Heart left ventricle (tissue), 16 donors: ENCODE data around the gene DHX9. TPM values are rescaled to one million over a fixed set of nuclear protein-coding genes. Genes with fewer than 3 reads are reported as not detected.

Experiments used
- ATAC-seq, 4 donors: fragments of 200-7000 bp; cut with Tn5 transposase; one replicate each; pipeline ENCODE4 v1.9.1; 2020 to 2022; ENCODE audit warnings: moderate library complexity in 4 of 4, mild to moderate bottlenecking in 3 of 4, moderate number of reproducible peaks in 1 of 4
- DNase-seq, 5 donors: peaks; one replicate each; pipeline ENCODE4 v3.0.0-alpha.2; 2020
- H3K27ac ChIP-seq, 12 donors: fragments of 200-600 bp; sonication (generic) in 4 of 12; one replicate each; pipeline versions ENCODE4 v1.5.0 to v1.8.0; 2016 to 2022; ENCODE audit warnings: mild to moderate bottlenecking in 2 of 12
- H3K27me3 ChIP-seq, 9 donors: fragments of 200-600 bp; sonication (generic) in 2 of 9; one replicate each; pipeline versions ENCODE4 v1.5.1 to v1.8.0; 2016 to 2022; ENCODE audit warnings: mild to moderate bottlenecking in 3 of 9
- H3K36me3 ChIP-seq, 9 donors: fragments of 200-600 bp; sonication (generic) in 2 of 9; one replicate each; pipeline versions ENCODE4 v1.5.0 to v1.8.0; 2018 to 2022; ENCODE audit warnings: mild to moderate bottlenecking in 2 of 9
- H3K4me1 ChIP-seq, 12 donors: fragments of 200-600 bp; sonication (generic) in 4 of 12; one replicate each; pipeline versions ENCODE4 v1.5.0 to v1.8.0; 2016 to 2022; ENCODE audit warnings: mild to moderate bottlenecking in 3 of 12
- H3K4me3 ChIP-seq, 12 donors: fragments of 200-600 bp; sonication (generic) in 4 of 12; one replicate each; pipeline versions ENCODE4 v1.5.0 to v1.8.0; 2017 to 2022; ENCODE audit warnings: mild to moderate bottlenecking in 9 of 12, moderate library complexity in 4 of 12
- H3K9me3 ChIP-seq, 12 donors: fragments of 200-600 bp; sonication (generic) in 4 of 12; one replicate each; pipeline versions ENCODE4 v1.5.0 to v1.8.0; 2016 to 2022; ENCODE audit warnings: mild to moderate bottlenecking in 1 of 12
- POLR2A ChIP-seq, 2 donors: fragments of 450-650 bp; IDR thresholded peaks; one replicate each; pipeline ENCODE4 v1.6.1; 2017; ENCODE audit warnings: antibody characterized with exemption in 2 of 2, mild to moderate bottlenecking in 2 of 2, moderate library complexity in 2 of 2
- WGBS, 4 donors: extraction: QIAGEN DNeasy Blood & Tissue Kit in 2 of 4; methylation state at CpG; one replicate each; pipeline versions ENCODE4 v1.1.5 to v1.1.7; 2013 to 2018; 5-methylcytosine and 5-hydroxymethylcytosine counted together
- intact Hi-C, 10 donors: fragments of 100-400 bp; cut with DNase I; formaldehyde crosslinking; loops; one replicate each; pipeline versions ENCODE4 v1.11.1 to v1.14.2; 2022
- polyA plus RNA-seq, 2 donors: library from polyadenylated mRNA; stranded (reverse); fragments of 200-250 nt; gene quantifications; one replicate each; pipeline ENCODE4 v1.2.3, GENCODE V29; 2013
- total RNA-seq, 9 donors: library from RNA; depleted of rRNA in 2 of 9; stranded (reverse); fragments of >200 nt in 2 of 9; fragmentation: NEBNext Ultra II Directional in 3 of 9; extraction: Animal tissue kit (Norgen Biotek cat#: 25700) in 3 of 9; gene quantifications; one replicate each; pipeline versions ENCODE4 v1.1.0 to v1.2.4, GENCODE V29; 2016 to 2023
- TF ChIP-seq, protein P1 (sequence below), 12 donors: fragments of 200-600 bp; sonication (generic) in 4 of 12; IDR thresholded peaks; one replicate each; pipeline versions ENCODE4 v1.5.0 to v1.8.0; 2018 to 2022; ENCODE audit warnings: antibody characterized with exemption in 12 of 12, mild to moderate bottlenecking in 5 of 12
- donor health status: ischemic (EF 13 %, LVEDD 7.1; RV severe dilation, severe dysfunction).
- donor health status: healthy with polysubstance abuse.
- donor health status: DM: no; HTN: yes; CAD: no.
- donor health status: DM: no; HTN: no; CAD: no.
- donor health status: ischemic (EF 25% LVEDD 6.9; RV normal size, moderate dysfunction).
- donor health status: ischemic (EF 25% LVEDD 5.7; RV mildly dilated, moderate dysfunction).
- donor health status: healthy.
- donor health status: DM: yes; HTN: yes; CAD: no.
- donor health status: ischemic (EF 35%, LVEDD 5.7; RV mildly dilated, moderate dysfunction).
- donor health status: nonischemic (EF 11% LVEDD 7.7; RV severe dilation, severe dysfunction).
- donor health status: DM: yes; HTN: yes; CAD: no.
- donor health status: PGD.
- donor health status: ischemic (EF 29% LVEDD 5.4; RV normal size, mild dysfunction).
- donor health status: nonischemic (EF 23%, LVEDD 6.1; RV moderate dilation, normal function).

Gene DHX9
- total and polyA plus RNA-seq, 11 donors = 22.6 to 82.9 (median 60.9) TPM

DNA sequence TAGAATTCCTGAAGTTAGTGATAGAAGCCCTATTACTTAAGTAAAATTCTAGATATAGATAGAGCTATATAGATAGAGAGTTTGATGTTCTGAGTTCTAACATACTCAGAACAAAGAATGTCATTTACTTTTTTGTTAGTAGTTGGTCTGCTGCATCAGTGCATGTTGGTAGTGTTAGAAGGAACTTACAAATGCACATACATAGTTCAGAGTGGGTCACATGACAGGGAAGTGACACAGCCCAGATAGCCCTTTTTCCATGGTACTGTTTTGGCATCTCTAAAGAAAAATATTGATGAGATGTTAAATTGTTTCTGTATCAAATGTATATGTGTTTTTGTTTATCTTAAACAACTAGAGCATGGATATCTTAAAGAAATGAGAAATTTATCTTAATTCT is 45.7 kb downstream of the DHX9 start:
- peaks cover 0 to 99% (median 90%) of the 10 kb centered on the region in 9 donors for H3K36me3 ChIP-seq
- H3K4me1 ChIP-seq = no peaks in the 10 kb centered on the region
- no peaks in the 10 kb centered on the region for H3K9me3 ChIP-seq
- no peak overlapping the region for H3K27ac ChIP-seq
- H3K27me3 ChIP-seq = no peaks in the 10 kb centered on the region
- TF ChIP-seq, protein P1, sequence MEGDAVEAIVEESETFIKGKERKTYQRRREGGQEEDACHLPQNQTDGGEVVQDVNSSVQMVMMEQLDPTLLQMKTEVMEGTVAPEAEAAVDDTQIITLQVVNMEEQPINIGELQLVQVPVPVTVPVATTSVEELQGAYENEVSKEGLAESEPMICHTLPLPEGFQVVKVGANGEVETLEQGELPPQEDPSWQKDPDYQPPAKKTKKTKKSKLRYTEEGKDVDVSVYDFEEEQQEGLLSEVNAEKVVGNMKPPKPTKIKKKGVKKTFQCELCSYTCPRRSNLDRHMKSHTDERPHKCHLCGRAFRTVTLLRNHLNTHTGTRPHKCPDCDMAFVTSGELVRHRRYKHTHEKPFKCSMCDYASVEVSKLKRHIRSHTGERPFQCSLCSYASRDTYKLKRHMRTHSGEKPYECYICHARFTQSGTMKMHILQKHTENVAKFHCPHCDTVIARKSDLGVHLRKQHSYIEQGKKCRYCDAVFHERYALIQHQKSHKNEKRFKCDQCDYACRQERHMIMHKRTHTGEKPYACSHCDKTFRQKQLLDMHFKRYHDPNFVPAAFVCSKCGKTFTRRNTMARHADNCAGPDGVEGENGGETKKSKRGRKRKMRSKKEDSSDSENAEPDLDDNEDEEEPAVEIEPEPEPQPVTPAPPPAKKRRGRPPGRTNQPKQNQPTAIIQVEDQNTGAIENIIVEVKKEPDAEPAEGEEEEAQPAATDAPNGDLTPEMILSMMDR (IDR thresholded peaks at IDR 0.05) = no peak
- TF ChIP-seq POLR2A (IDR thresholded peaks at IDR 0.05) = no peak
- intact Hi-C loops = loop anchor here in 2 of 10 donors (5.0 to 10.0 kb wide), 3 partner anchors 38 to 260 kb away; no protein-coding TSS in a partner anchor
- ATAC-seq (no peak), DNase-seq (no peak)
- no peak overlapping the region for H3K4me3 ChIP-seq

DNA sequence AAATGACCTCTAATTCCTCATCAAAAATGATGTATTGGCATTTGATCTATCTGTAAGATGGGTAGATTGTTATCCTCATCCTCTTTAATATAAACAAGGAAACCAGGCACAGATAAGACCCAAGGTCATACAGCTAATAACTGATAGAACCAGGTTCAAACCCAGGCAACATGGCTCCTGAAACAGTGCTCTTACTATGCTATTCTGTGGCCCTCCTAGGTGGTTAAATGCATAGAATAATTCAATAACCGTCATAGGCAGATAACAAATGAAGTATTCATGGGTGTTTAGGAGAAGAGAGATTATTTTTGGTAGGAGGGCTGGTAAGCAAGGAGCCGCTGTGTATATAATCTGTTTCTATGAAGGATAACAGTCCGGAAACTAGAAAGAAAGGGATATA is 46.4 kb downstream of the DHX9 start:
- WGBS, 4 donors = 90 to 95% (median 93%) methylated on average over 3 of the region's 3 CpGs
- Histone ChIP-seq H3K27ac (no peak overlapping the region), H3K36me3 (peaks cover 0 to 94% (median 83%) of the 10 kb centered on the region in 9 donors), H3K4me1 (no peaks in the 10 kb centered on the region), H3K9me3 (no peaks in the 10 kb centered on the region), H3K4me3 (no peak overlapping the region), H3K27me3 (no peaks in the 10 kb centered on the region)
- TF ChIP-seq, protein P1 (IDR thresholded peaks at IDR 0.05) = no peak
- intact Hi-C loops = loop anchor here in 2 of 10 donors (10.0 kb wide), 2 partner anchors 239 to 259 kb away; no protein-coding TSS in a partner anchor
- no peak for ATAC-seq
- DNase-seq = no peak

DNA sequence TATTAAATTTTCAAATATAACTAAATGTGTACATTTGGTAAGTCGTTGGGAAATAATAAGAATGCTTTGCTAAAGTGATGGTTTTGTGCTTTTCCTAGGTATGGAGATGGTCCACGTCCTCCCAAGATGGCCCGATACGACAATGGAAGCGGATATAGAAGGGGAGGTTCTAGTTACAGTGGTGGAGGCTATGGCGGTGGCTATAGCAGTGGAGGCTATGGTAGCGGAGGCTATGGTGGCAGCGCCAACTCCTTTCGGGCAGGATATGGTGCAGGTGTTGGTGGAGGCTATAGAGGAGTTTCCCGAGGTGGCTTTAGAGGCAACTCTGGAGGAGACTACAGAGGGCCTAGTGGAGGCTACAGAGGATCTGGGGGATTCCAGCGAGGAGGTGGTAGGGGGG is 47.8 kb downstream of the DHX9 start:
- TF ChIP-seq, protein P1 (IDR thresholded peaks at IDR 0.05) = no peak
- no peak for TF ChIP-seq POLR2A (IDR thresholded peaks at IDR 0.05)
- H3K4me3 ChIP-seq = no peak overlapping the region
- ATAC-seq (no peak), DNase-seq (no peak)
- H3K36me3 ChIP-seq = peaks cover 0 to 81% (median 69%) of the 10 kb centered on the region in 9 donors
- H3K27ac ChIP-seq = no peak overlapping the region
- H3K27me3 ChIP-seq = no peaks in the 10 kb centered on the region
- intact Hi-C loops = loop anchor here in 2 of 10 donors (10.0 kb wide), 2 partner anchors 238 to 258 kb away; no protein-coding TSS in a partner anchor
- H3K4me1 ChIP-seq = no peaks in the 10 kb centered on the region
- H3K9me3 ChIP-seq = no peaks in the 10 kb centered on the region
- 93 to 99% (median 96%) methylated on average over 11 of the region's 11 CpGs for WGBS, 4 donors

DNA sequence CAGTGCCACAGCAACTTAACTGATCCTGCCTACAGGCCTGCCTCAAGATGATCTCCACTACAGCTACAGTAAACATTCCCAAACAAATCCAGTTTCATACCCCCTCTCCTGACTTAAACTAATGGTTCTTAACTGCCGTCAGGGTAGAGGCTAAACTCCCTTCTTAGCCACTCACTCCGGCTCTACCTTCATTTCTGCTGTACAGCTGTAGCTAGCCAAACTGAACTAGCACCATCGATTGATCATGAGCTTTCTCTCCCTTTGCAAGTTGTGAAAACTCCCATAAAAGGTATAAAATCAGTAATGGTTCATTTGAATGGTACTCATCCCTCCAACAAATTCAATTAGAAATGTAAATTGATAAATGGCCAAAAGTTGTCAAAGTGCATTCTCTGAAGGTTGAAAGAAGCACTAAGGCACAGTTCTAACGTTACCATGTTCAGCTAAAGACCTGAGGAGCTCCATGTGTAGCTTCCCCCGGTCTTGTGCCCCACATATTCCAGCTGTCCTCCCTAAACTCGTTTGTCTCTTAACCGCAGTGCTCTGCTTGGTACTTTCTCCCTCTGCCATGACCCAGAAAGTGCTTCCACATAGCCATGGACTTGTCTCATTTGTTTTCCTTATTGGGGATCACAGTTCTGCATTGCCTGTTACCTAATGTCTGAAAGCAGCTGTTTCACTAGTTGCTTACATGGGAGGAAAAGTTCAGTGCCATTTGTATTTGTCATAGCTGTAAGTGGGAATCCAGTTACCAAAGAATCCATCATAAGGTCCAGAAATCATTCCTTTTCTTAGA is 49.8 kb downstream of the DHX9 start:
- H3K4me1 ChIP-seq = no peaks in the 10 kb centered on the region
- no peak for ATAC-seq
- H3K27ac ChIP-seq = no peak overlapping the region
- H3K9me3 ChIP-seq = peaks cover 0 to 4% (median 0%) of the 10 kb centered on the region in 12 donors
- H3K4me3 ChIP-seq = no peak overlapping the region
- peaks cover 0 to 61% (median 49%) of the 10 kb centered on the region in 9 donors for H3K36me3 ChIP-seq
- 82 to 92% (median 84%) methylated on average over 7 of the region's 7 CpGs for WGBS, 4 donors
- intact Hi-C loops = loop anchor here in 2 of 10 donors (10.0 kb wide), 2 partner anchors 236 to 256 kb away; no protein-coding TSS in a partner anchor
- TF ChIP-seq POLR2A (IDR thresholded peaks at IDR 0.05) = no peak
- TF ChIP-seq, protein P1 (IDR thresholded peaks at IDR 0.05) = no peak
- H3K27me3 ChIP-seq = no peaks in the 10 kb centered on the region
- no peak for DNase-seq
